GM12872 (cell line): ENCODE results near the gene RAB11FIP4.

Source experiments
- TF ChIP-seq, protein P1 (sequence below): IDR thresholded peaks from 3 replicates; pipeline ENCODE4 v1.5.1; 2011; ENCODE audit warnings: low read depth, mild to moderate bottlenecking, low read length, moderate library complexity; ENCODE audit not compliant: insufficient read depth

RAB11FIP4 gene

DNA sequence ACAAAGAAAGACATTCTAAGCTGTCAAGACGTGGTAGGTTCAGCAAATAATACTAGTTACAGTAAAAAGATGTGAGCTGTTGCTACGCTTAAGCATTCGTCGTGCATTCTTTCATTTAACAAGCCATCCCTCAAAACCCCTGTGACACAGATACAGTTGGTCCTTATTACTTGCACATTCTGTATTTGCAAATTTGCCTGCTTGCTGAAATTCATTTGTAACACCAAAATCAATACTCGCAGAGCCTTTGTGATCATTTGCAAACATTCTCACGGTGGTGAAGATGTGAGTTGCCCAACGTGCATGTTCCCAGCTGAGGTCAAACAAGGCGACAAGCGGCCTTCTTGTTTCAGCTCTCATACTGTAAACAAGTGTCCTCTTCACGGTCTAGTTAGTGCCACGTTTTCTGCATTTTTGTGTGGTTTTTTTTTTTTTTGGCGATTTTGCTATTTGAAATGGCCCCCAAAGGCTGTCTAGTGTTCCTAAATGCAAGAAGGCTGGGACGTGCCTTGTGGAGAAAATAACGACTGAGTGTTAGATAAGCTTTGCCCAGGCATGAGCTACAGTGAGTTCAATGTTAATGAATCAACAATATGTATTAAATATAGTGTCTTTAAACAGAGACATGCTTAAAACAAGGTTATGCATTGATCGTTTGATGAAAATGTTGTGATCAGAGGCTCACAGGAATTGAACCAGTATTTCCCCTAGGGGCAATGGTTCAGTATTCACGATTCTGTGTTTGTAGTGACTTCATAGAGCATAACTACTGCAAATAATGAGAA, 84.1 kb downstream of the RAB11FIP4 start:
- TF ChIP-seq, protein P1, sequence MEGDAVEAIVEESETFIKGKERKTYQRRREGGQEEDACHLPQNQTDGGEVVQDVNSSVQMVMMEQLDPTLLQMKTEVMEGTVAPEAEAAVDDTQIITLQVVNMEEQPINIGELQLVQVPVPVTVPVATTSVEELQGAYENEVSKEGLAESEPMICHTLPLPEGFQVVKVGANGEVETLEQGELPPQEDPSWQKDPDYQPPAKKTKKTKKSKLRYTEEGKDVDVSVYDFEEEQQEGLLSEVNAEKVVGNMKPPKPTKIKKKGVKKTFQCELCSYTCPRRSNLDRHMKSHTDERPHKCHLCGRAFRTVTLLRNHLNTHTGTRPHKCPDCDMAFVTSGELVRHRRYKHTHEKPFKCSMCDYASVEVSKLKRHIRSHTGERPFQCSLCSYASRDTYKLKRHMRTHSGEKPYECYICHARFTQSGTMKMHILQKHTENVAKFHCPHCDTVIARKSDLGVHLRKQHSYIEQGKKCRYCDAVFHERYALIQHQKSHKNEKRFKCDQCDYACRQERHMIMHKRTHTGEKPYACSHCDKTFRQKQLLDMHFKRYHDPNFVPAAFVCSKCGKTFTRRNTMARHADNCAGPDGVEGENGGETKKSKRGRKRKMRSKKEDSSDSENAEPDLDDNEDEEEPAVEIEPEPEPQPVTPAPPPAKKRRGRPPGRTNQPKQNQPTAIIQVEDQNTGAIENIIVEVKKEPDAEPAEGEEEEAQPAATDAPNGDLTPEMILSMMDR, result no peak

DNA sequence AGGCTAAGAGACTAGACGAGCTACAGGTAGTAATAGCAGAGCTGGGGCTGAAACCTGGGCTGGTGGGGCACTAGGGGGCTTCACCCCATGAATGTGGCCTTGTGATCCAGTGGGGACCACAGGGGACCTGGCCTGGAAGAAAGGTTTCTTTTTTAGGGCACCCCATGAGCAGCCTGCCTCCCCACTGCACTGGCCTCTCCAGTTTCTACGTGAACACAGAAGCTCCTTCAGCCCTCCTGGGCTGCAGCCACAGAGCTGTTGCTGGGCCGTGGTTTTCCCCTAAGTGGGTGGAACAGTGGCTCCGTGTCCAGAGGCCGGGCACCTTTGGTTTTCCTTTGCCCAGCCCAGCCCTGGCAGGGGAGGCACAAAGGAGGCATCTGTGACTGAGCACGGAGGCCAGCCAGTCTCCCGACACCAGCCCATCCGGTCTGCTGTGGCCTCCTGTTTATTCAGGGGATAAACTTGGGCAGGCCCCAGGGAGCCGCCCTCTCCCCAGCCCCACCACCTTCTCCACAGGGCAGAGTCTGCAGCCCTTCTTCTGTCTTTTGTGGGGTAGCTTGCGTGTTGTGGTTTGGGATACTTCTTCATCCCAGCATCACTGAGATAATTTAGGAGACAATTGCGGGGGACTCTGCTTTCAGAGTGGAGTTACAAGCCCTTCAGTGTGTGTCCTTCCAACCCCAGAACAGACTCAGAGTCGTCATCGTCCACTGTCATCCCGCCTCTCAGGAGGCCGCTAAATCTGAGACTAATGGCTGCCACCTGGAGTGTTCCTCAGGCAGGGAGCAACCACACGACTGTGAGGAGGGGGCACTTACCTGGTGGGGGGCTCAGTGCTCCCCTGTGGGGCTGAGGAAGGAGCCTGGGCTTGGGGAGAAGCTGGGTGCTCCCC, 85.3 kb downstream of the RAB11FIP4 start:
- TF ChIP-seq, protein P1, result no peak

DNA sequence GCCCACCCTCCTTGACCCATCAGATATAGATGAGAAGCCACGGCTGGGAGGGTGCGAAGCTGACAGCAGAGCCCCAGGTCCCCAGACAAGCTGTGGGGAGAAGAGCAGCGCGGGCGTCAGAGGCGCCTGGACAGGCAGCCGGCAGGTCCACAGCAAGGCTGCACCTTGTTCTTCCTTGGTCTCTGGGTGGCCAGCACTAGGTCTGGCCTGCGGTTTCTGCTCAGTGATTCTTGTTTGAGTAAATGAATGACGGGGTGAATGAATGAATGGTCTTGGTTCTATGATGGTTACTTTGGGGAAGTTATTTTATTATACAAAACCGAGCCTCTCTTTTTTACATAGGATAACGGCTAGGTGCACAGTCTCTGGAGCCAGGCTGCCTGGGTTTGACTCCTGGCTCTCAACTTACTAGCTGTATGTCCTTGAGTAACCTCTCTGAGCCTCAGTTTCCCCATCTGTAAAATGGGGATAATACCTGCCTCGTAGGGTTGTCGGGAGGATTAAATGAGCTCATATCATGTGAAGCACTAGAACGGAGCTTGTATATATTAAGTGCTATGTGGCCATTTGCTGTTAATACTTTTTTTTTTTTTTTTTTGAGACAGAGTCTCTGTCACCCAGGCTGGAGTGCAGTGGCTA, 86.1 kb downstream of the RAB11FIP4 start:
- TF ChIP-seq, protein P1, result no peak

DNA sequence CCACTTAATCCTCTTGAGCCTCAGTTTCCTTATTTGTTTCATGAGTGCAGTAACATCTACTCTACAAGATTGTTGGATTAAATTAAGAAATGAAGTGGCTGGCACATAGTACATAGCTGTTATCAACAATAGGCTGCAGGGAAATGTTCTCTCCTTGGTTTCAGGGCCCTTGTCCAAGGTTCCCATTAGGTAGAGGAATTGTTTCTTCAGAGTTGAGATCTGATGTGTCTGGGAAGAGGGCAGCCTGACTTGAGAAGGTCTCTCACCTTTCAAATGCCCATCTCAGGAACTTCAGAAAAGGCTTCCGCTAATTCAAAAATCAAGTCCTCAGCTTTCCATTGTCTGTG, 87.6 kb downstream of the RAB11FIP4 start:
- TF ChIP-seq, protein P1, result no peak

DNA sequence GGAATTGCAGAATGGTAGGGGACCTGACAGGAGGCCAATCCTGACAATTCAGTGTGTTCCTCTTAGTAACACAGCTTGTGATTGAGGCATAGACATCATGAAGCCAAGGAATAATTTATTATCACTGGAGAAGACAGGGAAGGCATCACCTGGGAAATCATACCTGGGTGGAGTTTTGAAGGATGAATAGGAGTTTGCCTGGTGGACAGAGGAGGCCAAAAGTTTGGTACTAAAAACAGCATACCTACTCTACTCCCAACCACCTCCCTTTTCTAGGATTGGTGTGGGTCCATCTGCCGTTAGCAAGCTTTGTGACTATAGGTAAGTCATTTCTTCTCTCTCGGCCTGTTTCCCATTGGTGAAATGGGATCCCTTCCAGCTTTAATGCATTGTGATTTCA, 88.0 kb downstream of the RAB11FIP4 start:
- TF ChIP-seq, protein P1, result no peak

DNA sequence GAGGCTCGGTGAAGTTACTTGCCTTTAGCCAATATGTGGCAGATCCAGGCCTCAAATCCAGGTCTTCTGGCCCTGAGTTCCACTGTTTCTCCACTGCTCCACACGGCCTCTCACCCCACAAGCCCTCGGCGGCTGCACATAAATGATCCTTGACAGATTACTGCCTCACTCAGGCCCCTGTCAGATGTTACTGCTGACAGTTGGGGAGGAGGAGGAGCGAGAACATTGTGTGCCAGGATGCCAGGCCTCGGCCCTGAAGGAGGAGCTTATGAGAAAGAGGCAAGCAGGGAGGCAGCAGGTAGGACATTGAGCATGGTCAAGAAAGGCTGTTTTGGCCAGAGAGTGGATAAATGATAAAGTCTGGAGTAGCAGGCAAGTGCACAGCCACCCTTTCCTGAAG, 88.6 kb downstream of the RAB11FIP4 start:
- TF ChIP-seq, protein P1, result no peak
